HEK293T (cell line): Measurements from ENCODE around the gene ABCC5.
"Not testable (repeated sequence)": the region's sequence is repeated elsewhere in the genome, so short reads cannot be mapped to it uniquely, and the experiment has no call there.

Experiments
- ARNT ChIP-seq: fragments of 450-650 bp; IDR thresholded peaks from 2 replicates; pipeline ENCODE4 v1.6.1; 2017; ENCODE audit warnings: mild to moderate bottlenecking
- BHLHE40 ChIP-seq: fragments of 450-650 bp; IDR thresholded peaks from 2 replicates; pipeline ENCODE4 v1.6.1; 2016; ENCODE audit warnings: mild to moderate bottlenecking, moderate library complexity, borderline replicate concordance
- FOXA1 ChIP-seq: fragments of 450-650 bp; IDR thresholded peaks from 2 replicates; pipeline ENCODE4 v1.6.1; 2016; ENCODE audit warnings: mild to moderate bottlenecking
- FOXM1 ChIP-seq: fragments of 450-650 bp; IDR thresholded peaks from 2 replicates; pipeline ENCODE4 v1.6.1; 2017; ENCODE audit warnings: mild to moderate bottlenecking, borderline replicate concordance
- HDGF ChIP-seq: fragments of 450-650 bp; IDR thresholded peaks from 2 replicates; pipeline ENCODE4 v1.6.1; 2017; ENCODE audit warnings: antibody characterized with exemption, borderline replicate concordance
- LEF1 ChIP-seq: fragments of 450-650 bp; IDR thresholded peaks from 2 replicates; pipeline ENCODE4 v1.6.1; 2017; ENCODE audit warnings: mild to moderate bottlenecking, borderline replicate concordance
- NFRKB ChIP-seq: fragments of 450-650 bp; IDR thresholded peaks from 2 replicates; pipeline ENCODE4 v1.6.1; 2016; ENCODE audit warnings: mild to moderate bottlenecking, moderate library complexity
- PKNOX1 ChIP-seq: fragments of 450-650 bp; IDR thresholded peaks from 2 replicates; pipeline ENCODE4 v1.6.1; 2016
- SP1 ChIP-seq: fragments of 450-650 bp; IDR thresholded peaks from 2 replicates; pipeline ENCODE4 v1.6.1; 2017
- SUZ12 ChIP-seq: fragments of 450-650 bp; IDR thresholded peaks from 2 replicates; pipeline ENCODE4 v1.6.1; 2016; ENCODE audit warnings: mild to moderate bottlenecking
- TARDBP ChIP-seq: fragments of 450-650 bp; IDR thresholded peaks from 2 replicates; pipeline ENCODE4 v1.6.1; 2016
- ZNF384 ChIP-seq: fragments of 450-650 bp; IDR thresholded peaks from 2 replicates; pipeline ENCODE4 v1.6.1; 2016

GRCh38 chr3:184038307-184038706 lies 20.6 kb upstream of the ABCC5 start:
- TF ChIP-seq SP1, FOXM1, NFRKB, ZNF384, ARNT, TARDBP, BHLHE40, FOXA1, HDGF, PKNOX1, SUZ12, LEF1: not testable (repeated sequence)
